Measurements from ENCODE around the gene ZNF827.

The ZNF827 gene

DNA sequence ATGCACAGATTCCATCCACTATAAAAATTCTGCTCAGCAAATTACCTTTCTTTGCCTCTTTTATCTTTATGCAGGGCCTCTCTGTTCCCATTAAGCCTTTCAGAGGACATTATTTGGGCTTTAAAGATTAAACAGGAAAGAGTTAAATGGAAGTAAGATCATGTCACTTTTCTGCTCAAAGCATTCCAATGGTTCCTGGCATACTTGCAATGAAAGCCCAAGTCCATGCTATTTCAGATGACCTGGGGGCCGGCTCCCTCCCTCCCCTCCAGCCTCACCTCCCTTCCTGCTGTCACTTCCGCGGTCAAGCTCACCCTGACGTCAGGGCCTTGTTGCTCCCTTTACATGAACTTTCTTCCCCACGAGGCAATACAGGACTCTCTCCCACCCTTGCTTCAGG lies 133.1 kb downstream of the ZNF827 start:
- DNase-seq (ENCODE audit: low read depth in 2 of 3, low spot score in 2 of 3) = no peak

- no peak for DNase-seq (ENCODE audit: low read depth in 2 of 3, low spot score in 2 of 3)
Measured at GRCh38 chr4:145804116-145804515, 134.5 kb downstream of the ZNF827 start.

DNA sequence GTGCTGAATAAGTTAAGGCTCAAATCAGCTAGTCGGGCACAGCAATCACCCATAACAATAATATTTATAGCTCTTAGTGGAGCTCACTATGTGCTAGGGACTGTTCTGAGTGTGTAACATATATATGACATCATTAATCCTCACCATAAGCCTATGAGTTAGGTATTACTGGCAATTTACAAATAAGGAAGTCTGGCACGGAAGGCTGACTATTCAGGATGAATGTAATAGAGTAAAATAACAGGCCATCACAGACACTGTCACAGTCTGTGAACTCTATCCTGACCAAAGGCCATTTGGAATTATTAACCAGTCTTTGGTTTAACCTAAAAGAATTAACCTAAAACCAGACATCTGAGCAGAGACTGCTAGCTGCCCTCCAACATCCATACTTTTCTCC lies 139.4 kb downstream of the ZNF827 start:
- no peak for DNase-seq (ENCODE audit: low read depth in 2 of 3, low spot score in 2 of 3)

GRCh38 chr4:145797278-145797677 lies 141.3 kb downstream of the ZNF827 start:
- no peak for DNase-seq (ENCODE audit: low read depth in 2 of 3, low spot score in 2 of 3)

DNA sequence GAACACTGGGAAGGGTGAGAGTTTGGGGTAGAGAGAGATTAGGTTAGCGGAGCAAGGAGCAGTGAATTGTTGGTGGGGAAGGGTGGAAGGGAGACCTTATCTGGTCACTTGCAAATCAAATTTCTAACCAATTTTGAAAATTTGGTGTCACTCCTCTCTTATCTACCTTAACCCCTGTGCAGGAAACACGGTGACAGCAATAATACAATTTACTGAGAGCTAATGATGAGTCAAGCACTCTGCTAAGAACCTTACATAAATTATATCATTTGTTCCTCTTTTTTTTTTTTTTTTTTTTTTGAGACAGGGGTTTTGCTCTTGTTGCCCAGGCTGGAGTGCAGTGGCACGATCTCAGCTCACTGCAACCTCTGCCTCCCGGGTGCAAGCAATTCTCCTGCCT lies 142.3 kb downstream of the ZNF827 start:
- DNase-seq (ENCODE audit: low read depth in 2 of 3, low spot score in 2 of 3) = no peak

GRCh38 chr4:145795521-145795920 lies 143.1 kb downstream of the ZNF827 start:
- DNase-seq (ENCODE audit: low read depth in 2 of 3, low spot score in 2 of 3) = no peak

- DNase-seq (ENCODE audit: low read depth in 2 of 3, low spot score in 2 of 3) = no peak
Measured at GRCh38 chr4:145792429-145792828, 146.2 kb downstream of the ZNF827 start.

GRCh38 chr4:145791988-145792387 lies 146.6 kb downstream of the ZNF827 start:
- no peak for DNase-seq (ENCODE audit: low read depth in 2 of 3, low spot score in 2 of 3)

DNA sequence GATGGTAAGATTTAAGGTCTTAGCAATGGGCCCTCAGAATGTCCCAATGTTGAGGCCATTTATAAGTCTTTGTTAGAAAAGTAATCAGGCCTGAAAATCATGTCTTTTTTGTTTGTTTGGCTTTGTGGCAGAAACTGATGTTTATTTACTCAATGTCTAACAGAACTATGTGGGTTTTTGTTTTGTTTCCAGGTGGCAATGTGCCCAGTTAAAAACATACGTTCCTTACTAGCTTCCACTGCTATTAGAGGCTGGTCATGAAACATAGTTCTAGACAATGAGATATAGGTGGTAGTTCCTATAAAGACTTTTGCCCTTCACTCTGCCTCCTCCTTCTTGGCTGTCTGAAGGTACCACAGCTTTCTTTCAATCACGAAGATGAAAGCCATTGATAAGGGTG lies 149.9 kb downstream of the ZNF827 start:
- no peak for DNase-seq (ENCODE audit: low read depth in 2 of 3, low spot score in 2 of 3)

GRCh38 chr4:145786830-145787229 lies 151.8 kb downstream of the ZNF827 start:
- no peak for DNase-seq (ENCODE audit: low read depth in 2 of 3, low spot score in 2 of 3)

DNA sequence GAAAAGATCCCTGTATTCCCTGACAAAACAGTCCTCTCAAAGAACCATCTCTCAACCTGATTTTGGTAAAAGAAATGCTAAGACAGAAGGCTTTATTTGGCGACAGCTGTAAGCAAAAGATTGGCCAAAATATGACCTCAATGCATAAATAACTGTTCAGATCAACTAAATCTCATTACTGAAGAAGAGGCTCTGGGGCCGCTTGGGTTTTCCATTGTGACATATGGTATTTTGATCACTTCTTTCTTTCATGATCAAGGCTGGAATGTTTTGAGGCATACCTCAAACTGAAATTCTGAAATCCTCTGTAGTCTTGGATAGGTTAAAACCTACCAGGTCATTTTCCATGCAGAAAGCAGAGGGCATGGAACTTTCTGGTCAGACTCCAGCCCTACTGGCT lies 152.4 kb downstream of the ZNF827 start:
- no peak for DNase-seq (ENCODE audit: low read depth in 2 of 3, low spot score in 2 of 3)

GRCh38 chr4:145785391-145786008 lies 153.1 kb downstream of the ZNF827 start:
- no peak for DNase-seq (ENCODE audit: low read depth in 2 of 3, low spot score in 2 of 3)

- no peak for DNase-seq (ENCODE audit: low read depth in 2 of 3, low spot score in 2 of 3)
Measured at GRCh38 chr4:145784036-145784435, 154.6 kb downstream of the ZNF827 start.

- DNase-seq (ENCODE audit: low read depth in 2 of 3, low spot score in 2 of 3) = no peak
Measured at GRCh38 chr4:145782756-145783155, 155.9 kb downstream of the ZNF827 start.

DNA sequence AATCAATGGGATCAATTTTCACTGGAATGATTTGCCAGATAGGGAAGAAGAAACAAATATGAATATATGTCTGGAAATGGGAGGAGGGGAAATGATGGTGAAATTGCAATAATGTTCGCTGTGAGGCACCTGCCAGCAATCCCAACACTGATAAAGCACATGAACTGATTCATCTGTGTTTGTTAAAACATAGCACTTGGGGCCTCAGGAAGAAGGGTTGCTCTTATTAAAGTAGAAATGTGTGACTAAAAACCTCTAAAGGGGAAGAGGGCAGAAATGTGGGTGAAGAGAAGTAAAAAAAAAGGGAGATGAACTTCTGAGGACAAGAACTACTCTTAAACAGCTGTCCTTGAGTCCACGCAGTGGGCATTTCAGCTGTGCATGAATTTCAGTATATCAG lies 157.3 kb downstream of the ZNF827 start:
- no peak for DNase-seq (ENCODE audit: low read depth in 2 of 3, low spot score in 2 of 3)

- DNase-seq (ENCODE audit: low read depth in 2 of 3, low spot score in 2 of 3) = no peak
Measured at GRCh38 chr4:145779319-145779801, 159.3 kb downstream of the ZNF827 start.

DNA sequence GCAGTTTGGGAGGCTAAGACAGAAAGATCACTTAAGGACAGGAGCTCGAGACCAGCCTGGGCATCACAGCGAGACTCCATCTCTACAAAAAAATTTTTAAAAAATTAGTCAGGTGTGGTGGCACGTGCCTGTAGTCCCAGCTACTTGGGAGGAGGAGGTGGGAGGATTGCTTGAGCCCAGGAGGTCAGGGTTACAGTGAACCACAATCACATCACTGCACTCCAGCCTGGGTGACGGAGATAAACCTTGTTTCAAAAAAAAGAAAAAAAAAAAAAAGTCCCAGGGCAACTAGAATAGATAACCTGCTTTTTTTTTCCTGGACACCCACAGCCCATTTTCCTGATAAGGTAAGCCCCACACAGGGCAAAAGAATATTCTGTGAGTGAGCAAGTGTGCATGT lies 162.4 kb downstream of the ZNF827 start:
- no peak for DNase-seq (ENCODE audit: low read depth in 2 of 3, low spot score in 2 of 3)

DNA sequence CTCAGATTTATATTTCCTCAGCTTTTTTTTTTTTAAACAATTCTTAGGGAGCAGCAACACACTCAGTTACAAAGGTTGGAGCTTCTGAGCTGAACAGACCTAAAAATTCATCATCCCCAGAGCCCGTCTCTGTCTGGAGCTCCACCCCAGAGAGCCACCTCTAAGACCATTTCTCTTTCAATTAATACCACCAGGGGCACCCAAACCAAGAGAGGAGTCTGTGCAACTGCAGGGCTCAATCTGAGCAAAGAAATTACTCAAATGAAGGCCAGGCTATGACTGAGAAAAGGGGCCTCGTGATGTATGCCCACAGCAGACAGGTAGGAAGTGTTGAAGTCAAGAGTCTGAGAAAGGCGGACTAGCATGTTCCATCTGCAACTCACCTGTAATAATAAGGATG lies 163.2 kb downstream of the ZNF827 start:
- DNase-seq (ENCODE audit: low read depth in 2 of 3, low spot score in 2 of 3) = no peak

- DNase-seq (ENCODE audit: low read depth in 2 of 3, low spot score in 2 of 3) = no peak
Measured at GRCh38 chr4:145774473-145774872, 164.2 kb downstream of the ZNF827 start.

- no peak for DNase-seq (ENCODE audit: low read depth in 2 of 3, low spot score in 2 of 3)
Measured at GRCh38 chr4:145773581-145774234, 164.9 kb downstream of the ZNF827 start.

DNA sequence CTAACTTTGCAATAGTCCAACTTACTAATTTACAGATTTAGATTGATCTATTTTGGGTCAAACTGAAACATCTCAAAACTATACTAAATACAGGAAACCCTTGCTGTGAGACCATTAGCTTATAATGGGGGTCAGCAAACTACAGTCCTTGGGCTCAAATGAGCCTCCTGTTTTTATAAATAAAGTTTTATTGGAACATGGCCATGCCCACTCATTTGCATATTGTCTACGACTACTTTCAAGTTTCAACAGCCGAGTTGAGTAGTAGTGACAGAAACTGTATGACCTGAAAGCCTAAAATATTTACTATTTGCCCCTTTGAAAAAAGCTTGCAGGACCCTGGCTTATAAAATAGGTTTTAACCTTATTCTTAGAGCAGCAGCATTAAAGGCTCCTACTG lies 166.3 kb downstream of the ZNF827 start:
- no peak for DNase-seq (ENCODE audit: low read depth in 2 of 3, low spot score in 2 of 3)

- DNase-seq (ENCODE audit: low read depth in 2 of 3, low spot score in 2 of 3) = no peak
Measured at GRCh38 chr4:145770124-145770523, 168.5 kb downstream of the ZNF827 start.

GRCh38 chr4:145769450-145770037 lies 169.1 kb downstream of the ZNF827 start:
- DNase-seq (ENCODE audit: low read depth in 2 of 3, low spot score in 2 of 3) = no peak
